ENCODE results near the gene EPHA8.

DNA sequence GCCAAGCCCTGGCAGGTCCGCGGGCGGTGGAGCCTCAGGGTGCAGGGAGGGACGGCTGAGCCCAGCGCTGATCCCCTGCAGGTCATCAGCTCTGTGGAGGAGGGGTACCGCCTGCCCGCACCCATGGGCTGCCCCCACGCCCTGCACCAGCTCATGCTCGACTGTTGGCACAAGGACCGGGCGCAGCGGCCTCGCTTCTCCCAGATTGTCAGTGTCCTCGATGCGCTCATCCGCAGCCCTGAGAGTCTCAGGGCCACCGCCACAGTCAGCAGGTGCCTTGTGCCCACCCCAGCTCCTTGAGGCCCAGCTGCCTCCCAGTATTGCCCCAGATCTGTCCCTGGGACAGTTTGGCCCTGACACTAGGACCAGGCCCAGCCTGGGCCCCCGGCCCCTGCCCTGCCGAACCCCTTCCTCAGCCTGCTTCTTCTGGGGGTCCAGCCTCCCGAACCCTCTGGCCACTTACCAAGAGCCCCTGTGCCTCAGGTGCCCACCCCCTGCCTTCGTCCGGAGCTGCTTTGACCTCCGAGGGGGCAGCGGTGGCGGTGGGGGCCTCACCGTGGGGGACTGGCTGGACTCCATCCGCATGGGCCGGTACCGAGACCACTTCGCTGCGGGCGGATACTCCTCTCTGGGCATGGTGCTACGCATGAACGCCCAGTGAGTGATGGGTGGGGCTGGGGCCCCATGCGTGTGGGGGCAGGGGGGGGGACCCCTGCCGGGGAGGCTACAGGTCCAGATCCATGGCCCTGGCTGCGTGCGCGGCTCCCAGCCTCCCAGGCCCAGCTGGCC, 37.7 kb downstream of the EPHA8 start:
- TF ChIP-seq, protein P1, sequence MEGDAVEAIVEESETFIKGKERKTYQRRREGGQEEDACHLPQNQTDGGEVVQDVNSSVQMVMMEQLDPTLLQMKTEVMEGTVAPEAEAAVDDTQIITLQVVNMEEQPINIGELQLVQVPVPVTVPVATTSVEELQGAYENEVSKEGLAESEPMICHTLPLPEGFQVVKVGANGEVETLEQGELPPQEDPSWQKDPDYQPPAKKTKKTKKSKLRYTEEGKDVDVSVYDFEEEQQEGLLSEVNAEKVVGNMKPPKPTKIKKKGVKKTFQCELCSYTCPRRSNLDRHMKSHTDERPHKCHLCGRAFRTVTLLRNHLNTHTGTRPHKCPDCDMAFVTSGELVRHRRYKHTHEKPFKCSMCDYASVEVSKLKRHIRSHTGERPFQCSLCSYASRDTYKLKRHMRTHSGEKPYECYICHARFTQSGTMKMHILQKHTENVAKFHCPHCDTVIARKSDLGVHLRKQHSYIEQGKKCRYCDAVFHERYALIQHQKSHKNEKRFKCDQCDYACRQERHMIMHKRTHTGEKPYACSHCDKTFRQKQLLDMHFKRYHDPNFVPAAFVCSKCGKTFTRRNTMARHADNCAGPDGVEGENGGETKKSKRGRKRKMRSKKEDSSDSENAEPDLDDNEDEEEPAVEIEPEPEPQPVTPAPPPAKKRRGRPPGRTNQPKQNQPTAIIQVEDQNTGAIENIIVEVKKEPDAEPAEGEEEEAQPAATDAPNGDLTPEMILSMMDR (IDR thresholded peaks at IDR 0.05) = no peak
- TF ChIP-seq POLR2AphosphoS5 (IDR thresholded peaks at IDR 0.05) = no peak
